Muscle layer of duodenum (tissue), 2 donors: ENCODE measurements around the gene SLAIN1.
"Not testable (repeated sequence)": the region's sequence is repeated elsewhere in the genome, so short reads cannot be mapped to it uniquely, and the experiment has no call there.

ENCODE experiments used
- H3K27ac ChIP-seq: one replicate; pipeline ENCODE4 v1.7.0; 2013; ENCODE audit warnings: mild to moderate bottlenecking, low read length
- H3K27me3 ChIP-seq: one replicate; pipeline ENCODE4 v1.7.0; 2013; ENCODE audit warnings: low read depth, mild to moderate bottlenecking, control low read depth, low read length
- H3K36me3 ChIP-seq, 2 donors: one replicate each; pipeline ENCODE4 v1.7.0; 2013; ENCODE audit warnings: low read length in 2 of 2, control low read depth in 1 of 2, mild to moderate bottlenecking in 1 of 2; ENCODE audit not compliant: insufficient read depth in 2 of 2, control insufficient read depth in 1 of 2
- H3K4me1 ChIP-seq, 2 donors: one replicate each; pipeline ENCODE4 v1.7.0; 2013; ENCODE audit warnings: low read length in 2 of 2, mild to moderate bottlenecking in 2 of 2, control low read depth in 1 of 2, moderate library complexity in 1 of 2; ENCODE audit not compliant: insufficient read depth in 2 of 2, control insufficient read depth in 1 of 2
- H3K4me3 ChIP-seq, 2 donors: one replicate each; pipeline ENCODE4 v1.7.0; 2013; ENCODE audit warnings: low read length in 2 of 2, low read depth in 1 of 2, mild to moderate bottlenecking in 1 of 2
- H3K9me3 ChIP-seq, 2 donors: one replicate each; pipeline ENCODE4 v1.7.0; 2013; ENCODE audit warnings: low read length in 2 of 2, control low read depth in 1 of 2, mild to moderate bottlenecking in 1 of 2; ENCODE audit not compliant: control insufficient read depth in 1 of 2
- donor health status: healthy.

The SLAIN1 gene

GRCh38 chr13:77697217-77698103 is at the start of gene SLAIN1:
SLAIN1 (plus strand) TSS chr13:77697687; CDS start chr13:77697914, 227 bp downstream.
- Histone ChIP-seq H3K4me3 (peak within 1 kb of the TSS; percentile 69 to 93), H3K36me3 (no peaks in the 10 kb centered on the region), H3K27me3 (no peaks in the 10 kb centered on the region), H3K9me3 (no peaks in the 10 kb centered on the region), H3K4me1 (peaks cover 3 to 16% of the 10 kb centered on the region in 2 donors), H3K27ac (peak within 1 kb of the TSS; percentile 15)

- Histone ChIP-seq H3K4me1 (no peaks in the 10 kb centered on the region), H3K9me3 (no peaks in the 10 kb centered on the region), H3K27ac (no peak overlapping the region), H3K36me3 (no peaks in the 10 kb centered on the region), H3K27me3 (no peaks in the 10 kb centered on the region), H3K4me3 (no peak overlapping the region)
These were observed 47.1 kb upstream of the SLAIN1 start for GRCh38 chr13:77650409-77650808.

GRCh38 chr13:77653301-77653700 is 44.2 kb upstream of the SLAIN1 start:
- H3K27ac ChIP-seq: no peak overlapping the region
- H3K9me3 ChIP-seq: no peaks in the 10 kb centered on the region
- H3K4me1 ChIP-seq: no peaks in the 10 kb centered on the region
- no peaks in the 10 kb centered on the region for H3K27me3 ChIP-seq
- H3K4me3 ChIP-seq: no peak overlapping the region
- H3K36me3 ChIP-seq: no peaks in the 10 kb centered on the region

GRCh38 chr13:77660016-77660415 is 37.5 kb upstream of the SLAIN1 start:
- not testable (repeated sequence) for H3K36me3 ChIP-seq, H3K9me3 ChIP-seq, H3K27ac ChIP-seq, H3K27me3 ChIP-seq, H3K4me3 ChIP-seq, H3K4me1 ChIP-seq

GRCh38 chr13:77660841-77661250 is 36.6 kb upstream of the SLAIN1 start:
- Histone ChIP-seq H3K4me3 (no peak overlapping the region), H3K27me3 (no peaks in the 10 kb centered on the region), H3K4me1 (no peaks in the 10 kb centered on the region), H3K27ac (no peak overlapping the region), H3K36me3 (no peaks in the 10 kb centered on the region), H3K9me3 (no peaks in the 10 kb centered on the region)

GRCh38 chr13:77662301-77662700 is 35.2 kb upstream of the SLAIN1 start:
- H3K4me3 ChIP-seq, H3K4me1 ChIP-seq, H3K27ac ChIP-seq, H3K9me3 ChIP-seq, H3K36me3 ChIP-seq, H3K27me3 ChIP-seq: not testable (repeated sequence)

- H3K36me3 ChIP-seq, H3K27me3 ChIP-seq, H3K4me3 ChIP-seq, H3K9me3 ChIP-seq, H3K4me1 ChIP-seq, H3K27ac ChIP-seq: not testable (repeated sequence)
These were observed 34.7 kb upstream of the SLAIN1 start for GRCh38 chr13:77662831-77663230.

GRCh38 chr13:77674852-77675251 is 22.6 kb upstream of the SLAIN1 start:
- no peaks in the 10 kb centered on the region for H3K27me3 ChIP-seq
- no peak overlapping the region for H3K4me3 ChIP-seq
- no peaks in the 10 kb centered on the region for H3K36me3 ChIP-seq
- H3K9me3 ChIP-seq: no peaks in the 10 kb centered on the region
- no peak overlapping the region for H3K27ac ChIP-seq
- H3K4me1 ChIP-seq: no peaks in the 10 kb centered on the region

GRCh38 chr13:77678691-77679235 is 18.7 kb upstream of the SLAIN1 start:
- H3K4me3 ChIP-seq: no peak overlapping the region
- H3K27ac ChIP-seq: no peak overlapping the region

GRCh38 chr13:77687799-77688198 is 9.7 kb upstream of the SLAIN1 start:
- H3K27me3 ChIP-seq: no peaks in the 10 kb centered on the region
- H3K36me3 ChIP-seq: no peaks in the 10 kb centered on the region
- no peaks in the 10 kb centered on the region for H3K4me1 ChIP-seq
- peaks cover 0 to 4% of the 10 kb centered on the region in 2 donors for H3K9me3 ChIP-seq
- H3K4me3 ChIP-seq: no peak overlapping the region
- H3K27ac ChIP-seq: no peak overlapping the region

More at GRCh38 chr13:77678691-77679235, 18.7 kb upstream of the SLAIN1 start:
- no peaks in the 10 kb centered on the region for H3K27me3 ChIP-seq
- no peaks in the 10 kb centered on the region for H3K9me3 ChIP-seq
- H3K36me3 ChIP-seq: no peaks in the 10 kb centered on the region
- H3K4me1 ChIP-seq: no peaks in the 10 kb centered on the region

- Histone ChIP-seq H3K36me3 (no peaks in the 10 kb centered on the region), H3K27me3 (no peaks in the 10 kb centered on the region), H3K9me3 (peaks cover 0 to 4% of the 10 kb centered on the region in 2 donors), H3K4me3 (no peak overlapping the region), H3K4me1 (peaks cover 0 to 4% of the 10 kb centered on the region in 2 donors), H3K27ac (no peak overlapping the region)
These were observed 5.6 kb upstream of the SLAIN1 start for GRCh38 chr13:77691871-77692270.
